Left ventricle myocardium inferior (tissue), 1 donor: ENCODE results near the gene LMF1. TPM values are rescaled to one million over a fixed set of nuclear protein-coding genes. Genes with fewer than 3 reads are reported as not detected.

Source experiments
- DNase-seq: peaks from one replicate; pipeline ENCODE4 v3.0.0-alpha.2; 2020
- H3K27ac ChIP-seq: fragments of 200-600 bp; replicated peaks from 2 replicates; pipeline ENCODE4 v1.8.0; 2021
- H3K27me3 ChIP-seq: fragments of 200-600 bp; 2 replicates; pipeline ENCODE4 v1.8.0; 2021; ENCODE audit warnings: low read depth
- H3K36me3 ChIP-seq: fragments of 200-600 bp; 2 replicates; pipeline ENCODE4 v1.8.0; 2021
- H3K4me1 ChIP-seq: fragments of 200-600 bp; 2 replicates; pipeline ENCODE4 v1.8.0; 2021
- H3K4me3 ChIP-seq: fragments of 200-600 bp; 2 replicates; pipeline ENCODE4 v1.8.0; 2021; ENCODE audit warnings: mild to moderate bottlenecking, moderate library complexity
- H3K9me3 ChIP-seq: fragments of 200-600 bp; replicated peaks from 2 replicates; pipeline ENCODE4 v1.8.0; 2021
- CTCF ChIP-seq: fragments of 200-600 bp; IDR thresholded peaks from 2 replicates; pipeline ENCODE4 v1.8.0; 2021; ENCODE audit warnings: antibody characterized with exemption, mild to moderate bottlenecking, borderline replicate concordance
- intact Hi-C: fragments of 100-400 bp; cut with micrococcal nuclease; formaldehyde crosslinking; loops from one replicate; pipeline ENCODE4 v1.11.0; 2022
- total RNA-seq: library from RNA; stranded (reverse); fragmentation: NEBNext Ultra II Directional; extraction: Animal tissue kit (Norgen Biotek cat#: 25700); gene quantifications from one replicate; pipeline ENCODE4 v1.2.1, GENCODE V29; 2021
- donor health status: DM: no; HTN: yes; CAD: no; lungs with severe emphysema.

LMF1 gene
- total RNA-seq, 1 donor from 2014 or later: 6.6 TPM

GRCh38 chr16:878072-878784, 92.6 kb downstream of the LMF1 start:
- Histone ChIP-seq H3K4me3 (no peak overlapping the region), H3K9me3 (peaks cover 2% of the 10 kb centered on the region), H3K4me1 (no peaks in the 10 kb centered on the region), H3K27ac (no peak overlapping the region), H3K36me3 (peaks cover 6% of the 10 kb centered on the region), H3K27me3 (no peaks in the 10 kb centered on the region)
- peak; percentile 11 for DNase-seq
- TF ChIP-seq CTCF: no peak
- intact Hi-C loops: no loop called here

GRCh38 chr16:877242-878071, 93.3 kb downstream of the LMF1 start:
- Histone ChIP-seq H3K9me3 (no peaks in the 10 kb centered on the region), H3K27ac (no peak overlapping the region), H3K4me1 (no peaks in the 10 kb centered on the region), H3K27me3 (no peaks in the 10 kb centered on the region), H3K4me3 (no peak overlapping the region), H3K36me3 (peaks cover 8% of the 10 kb centered on the region)
- intact Hi-C loops: no loop called here
- TF ChIP-seq CTCF: no peak
- no peak for DNase-seq

GRCh38 chr16:876523-877241, 94.1 kb downstream of the LMF1 start:
- Histone ChIP-seq H3K9me3 (no peaks in the 10 kb centered on the region), H3K4me3 (no peak overlapping the region), H3K27me3 (no peaks in the 10 kb centered on the region), H3K4me1 (no peaks in the 10 kb centered on the region), H3K27ac (no peak overlapping the region), H3K36me3 (peaks cover 8% of the 10 kb centered on the region)
- intact Hi-C loops: no loop called here
- TF ChIP-seq CTCF: no peak
- DNase-seq: no peak

- no peak overlapping the region for H3K4me3 ChIP-seq
- DNase-seq: no peak
- intact Hi-C loops: no loop called here
- no peak overlapping the region for H3K27ac ChIP-seq
- TF ChIP-seq CTCF: no peak
- H3K36me3 ChIP-seq: peaks cover 8% of the 10 kb centered on the region
- H3K4me1 ChIP-seq: no peaks in the 10 kb centered on the region
- no peaks in the 10 kb centered on the region for H3K27me3 ChIP-seq
- H3K9me3 ChIP-seq: no peaks in the 10 kb centered on the region
Measured at GRCh38 chr16:876041-876335, 94.8 kb downstream of the LMF1 start.

- no peak for DNase-seq
- intact Hi-C loops: no loop called here
- peaks cover 12% of the 10 kb centered on the region for H3K36me3 ChIP-seq
Measured at GRCh38 chr16:875182-876040, 95.4 kb downstream of the LMF1 start.

More at GRCh38 chr16:875182-876040, 95.4 kb downstream of the LMF1 start:
- H3K4me1 ChIP-seq: no peaks in the 10 kb centered on the region
- H3K27ac ChIP-seq: no peak overlapping the region
- no peaks in the 10 kb centered on the region for H3K9me3 ChIP-seq
- no peak overlapping the region for H3K4me3 ChIP-seq
- no peaks in the 10 kb centered on the region for H3K27me3 ChIP-seq
- TF ChIP-seq CTCF: no peak
